DOHH2 (cell line): ENCODE results near the gene MED31.

Experiments
- EZH2phosphoT487 ChIP-seq: fragments of 200-600 bp; sonication (generic); IDR thresholded peaks from 2 replicates; pipeline ENCODE4 v1.6.1; 2017; ENCODE audit warnings: borderline replicate concordance, mild to moderate bottlenecking, antibody characterized with exemption, low read length, moderate library complexity, mixed read lengths
- TF ChIP-seq, protein P1 (sequence below): fragments of 200-600 bp; sonication (generic); IDR thresholded peaks from one replicate; pipeline ENCODE4 v1.5.1; 2014; ENCODE audit warnings: antibody characterized with exemption, mild to moderate bottlenecking, low read depth, low read length; ENCODE audit not compliant: poor library complexity, severe bottlenecking

DNA sequence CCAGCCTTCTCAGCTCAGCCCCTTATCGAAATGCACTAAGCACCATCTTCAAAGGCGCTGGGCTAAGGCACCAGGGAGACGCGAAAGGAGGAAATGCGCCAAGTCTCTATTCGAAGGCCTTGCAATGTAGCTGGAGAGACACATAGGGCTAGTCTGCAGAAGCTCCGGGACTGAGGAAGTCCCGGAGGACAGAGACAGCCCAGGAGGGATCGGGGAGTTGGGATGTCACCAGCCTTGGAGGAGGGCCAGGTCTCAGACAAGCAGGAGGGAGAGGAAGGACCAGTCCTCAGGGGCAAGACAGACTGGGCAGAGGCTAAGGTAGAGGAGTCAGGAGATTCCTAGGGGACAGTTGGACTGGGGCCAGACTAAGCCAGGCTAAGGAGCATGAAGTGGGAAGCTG is 8.7 kb upstream of the MED31 start:
- TF ChIP-seq EZH2phosphoT487: no peak
- TF ChIP-seq, protein P1, sequence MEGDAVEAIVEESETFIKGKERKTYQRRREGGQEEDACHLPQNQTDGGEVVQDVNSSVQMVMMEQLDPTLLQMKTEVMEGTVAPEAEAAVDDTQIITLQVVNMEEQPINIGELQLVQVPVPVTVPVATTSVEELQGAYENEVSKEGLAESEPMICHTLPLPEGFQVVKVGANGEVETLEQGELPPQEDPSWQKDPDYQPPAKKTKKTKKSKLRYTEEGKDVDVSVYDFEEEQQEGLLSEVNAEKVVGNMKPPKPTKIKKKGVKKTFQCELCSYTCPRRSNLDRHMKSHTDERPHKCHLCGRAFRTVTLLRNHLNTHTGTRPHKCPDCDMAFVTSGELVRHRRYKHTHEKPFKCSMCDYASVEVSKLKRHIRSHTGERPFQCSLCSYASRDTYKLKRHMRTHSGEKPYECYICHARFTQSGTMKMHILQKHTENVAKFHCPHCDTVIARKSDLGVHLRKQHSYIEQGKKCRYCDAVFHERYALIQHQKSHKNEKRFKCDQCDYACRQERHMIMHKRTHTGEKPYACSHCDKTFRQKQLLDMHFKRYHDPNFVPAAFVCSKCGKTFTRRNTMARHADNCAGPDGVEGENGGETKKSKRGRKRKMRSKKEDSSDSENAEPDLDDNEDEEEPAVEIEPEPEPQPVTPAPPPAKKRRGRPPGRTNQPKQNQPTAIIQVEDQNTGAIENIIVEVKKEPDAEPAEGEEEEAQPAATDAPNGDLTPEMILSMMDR: no peak
